Mesothelial cell of epicardium (in vitro differentiated cells): ENCODE measurements around the gene C1QL2. TPM values are rescaled to one million over a fixed set of nuclear protein-coding genes. Genes with fewer than 3 reads are reported as not detected.

Experiments
- DNase-seq, 2 experiments: peaks; one replicate each; pipeline ENCODE4 v3.0.0; 2021; ENCODE audit warnings: low spot score in 2 of 2; ENCODE audit not compliant: unreplicated experiment in 2 of 2
- H3K27ac Mint-ChIP-seq: 2 replicates; pipeline ENCODE4 v1.8.0; 2021; ENCODE audit warnings: mixed read lengths
- H3K27me3 Mint-ChIP-seq: 2 replicates; pipeline ENCODE4 v1.8.0; 2021; ENCODE audit warnings: low read depth, mixed read lengths
- H3K36me3 Mint-ChIP-seq: 2 replicates; pipeline ENCODE4 v1.8.0; 2021; ENCODE audit warnings: mixed read lengths
- H3K4me1 Mint-ChIP-seq: 2 replicates; pipeline ENCODE4 v1.8.0; 2021; ENCODE audit warnings: mixed read lengths
- H3K4me3 Mint-ChIP-seq: 2 replicates; pipeline ENCODE4 v1.8.0; 2021; ENCODE audit warnings: mild to moderate bottlenecking, moderate library complexity, mixed read lengths
- H3K9me3 Mint-ChIP-seq: 2 replicates; pipeline ENCODE4 v1.8.0; 2021; ENCODE audit warnings: mixed read lengths
- CTCF ChIP-seq: fragments of 200-600 bp; sonication (generic); IDR thresholded peaks from one replicate; pipeline ENCODE4 v1.5.0; 2021; ENCODE audit warnings: antibody characterized with exemption; ENCODE audit not compliant: unreplicated experiment
- total RNA-seq: library from RNA; stranded (reverse); gene quantifications from 3 replicates; pipeline ENCODE4 v1.2.1, GENCODE V29; 2021

Gene C1QL2
- total RNA-seq, 1 donor from 2014 or later, result not detected

GRCh38 chr2:119137502-119137901 lies 21.0 kb downstream of the C1QL2 start:
- TF ChIP-seq CTCF, result no peak
- H3K9me3 Mint-ChIP-seq, result no peaks in the 10 kb centered on the region
- no peak overlapping the region for H3K27ac Mint-ChIP-seq
- no peak overlapping the region for H3K4me3 Mint-ChIP-seq
- no peak for DNase-seq
- no peaks in the 10 kb centered on the region for H3K36me3 Mint-ChIP-seq
- peaks cover 87% of the 10 kb centered on the region for H3K27me3 Mint-ChIP-seq
- no peaks in the 10 kb centered on the region for H3K4me1 Mint-ChIP-seq

- H3K27ac Mint-ChIP-seq, result no peak overlapping the region
- no peak overlapping the region for H3K4me3 Mint-ChIP-seq
- H3K27me3 Mint-ChIP-seq, result peaks cover 87% of the 10 kb centered on the region
- DNase-seq, result no peak
- no peaks in the 10 kb centered on the region for H3K4me1 Mint-ChIP-seq
- H3K9me3 Mint-ChIP-seq, result no peaks in the 10 kb centered on the region
- TF ChIP-seq CTCF, result no peak
- H3K36me3 Mint-ChIP-seq, result no peaks in the 10 kb centered on the region
These were observed 21.7 kb downstream of the C1QL2 start for GRCh38 chr2:119136872-119137271.

- Mint-ChIP-seq H3K36me3 (no peaks in the 10 kb centered on the region), H3K27me3 (peaks cover 86% of the 10 kb centered on the region)
- DNase-seq, result no peak
These were observed 22.5 kb downstream of the C1QL2 start for GRCh38 chr2:119136093-119136492.

GRCh38 chr2:119134775-119135174 lies 23.8 kb downstream of the C1QL2 start:
- TF ChIP-seq CTCF, result no peak
- no peaks in the 10 kb centered on the region for H3K36me3 Mint-ChIP-seq

More at GRCh38 chr2:119136093-119136492, 22.5 kb downstream of the C1QL2 start:
- Mint-ChIP-seq H3K27ac (no peak overlapping the region), H3K9me3 (no peaks in the 10 kb centered on the region), H3K4me1 (no peaks in the 10 kb centered on the region), H3K4me3 (no peak overlapping the region)
- TF ChIP-seq CTCF, result no peak

GRCh38 chr2:119126650-119127049 lies 31.9 kb downstream of the C1QL2 start:
- Mint-ChIP-seq H3K36me3 (no peaks in the 10 kb centered on the region), H3K27me3 (peaks cover 90% of the 10 kb centered on the region), H3K4me1 (no peaks in the 10 kb centered on the region), H3K27ac (no peak overlapping the region), H3K9me3 (no peaks in the 10 kb centered on the region), H3K4me3 (no peak overlapping the region)
- peak; percentile 68 for TF ChIP-seq CTCF
- DNase-seq, result peak in 1 of 2 experiments; percentile 44

More at GRCh38 chr2:119134775-119135174, 23.8 kb downstream of the C1QL2 start:
- Mint-ChIP-seq H3K27me3 (peaks cover 87% of the 10 kb centered on the region), H3K4me1 (no peaks in the 10 kb centered on the region), H3K27ac (no peak overlapping the region), H3K4me3 (no peak overlapping the region), H3K9me3 (no peaks in the 10 kb centered on the region)
- DNase-seq, result no peak

- H3K27ac Mint-ChIP-seq, result no peak overlapping the region
- DNase-seq, result no peak
- TF ChIP-seq CTCF, result no peak
- H3K9me3 Mint-ChIP-seq, result no peaks in the 10 kb centered on the region
- H3K27me3 Mint-ChIP-seq, result peaks cover 93% of the 10 kb centered on the region
- H3K4me3 Mint-ChIP-seq, result no peak overlapping the region
- H3K36me3 Mint-ChIP-seq, result no peaks in the 10 kb centered on the region
- H3K4me1 Mint-ChIP-seq, result no peaks in the 10 kb centered on the region
These were observed 35.2 kb downstream of the C1QL2 start for GRCh38 chr2:119123389-119123788.
